GM18861 (cell line): Measurements from ENCODE around the gene GPR15LG.
"Not testable (repeated sequence)": the region's sequence is repeated elsewhere in the genome, so short reads cannot be mapped to it uniquely, and the experiment has no call there.

ENCODE experiments used
- ATAC-seq: cut with Tn5 transposase; IDR thresholded peaks from one replicate; pipeline ENCODE4 v1.9.1; 2021; ENCODE audit not compliant: unreplicated experiment

Gene GPR15LG

GRCh38 chr10:84173501-84173929 is at the start of gene GPR15LG:
Gene GPR15LG, plus strand, starts transcription at chr10:84173801. Its CDS starts 51 bp downstream, at chr10:84173852.
- ATAC-seq, result peak; percentile 40

- not testable (repeated sequence) for ATAC-seq
Measured at GRCh38 chr10:84125910-84126784, 47.5 kb upstream of the GPR15LG start.

- ATAC-seq, result no peak
Measured at GRCh38 chr10:84126785-84127167, 46.8 kb upstream of the GPR15LG start.

- ATAC-seq, result no peak
Measured at GRCh38 chr10:84135836-84136235, 37.8 kb upstream of the GPR15LG start.

- ATAC-seq, result no peak
Measured at GRCh38 chr10:84137811-84138210, 35.8 kb upstream of the GPR15LG start.

GRCh38 chr10:84138478-84139125 is 35.0 kb upstream of the GPR15LG start:
- no peak for ATAC-seq

GRCh38 chr10:84139126-84140035 is 34.2 kb upstream of the GPR15LG start, which contains the start of gene GHITM:
Gene GHITM, plus strand, starts transcription at chr10:84139509. Its CDS starts 1,992 bp downstream, at chr10:84141501.
- peak; percentile 95 for ATAC-seq

GRCh38 chr10:84140036-84140379 is 33.6 kb upstream of the GPR15LG start:
- ATAC-seq, result no peak

- ATAC-seq, result no peak
Measured at GRCh38 chr10:84147347-84147746, 26.3 kb upstream of the GPR15LG start.

GRCh38 chr10:84148006-84148597 is 25.5 kb upstream of the GPR15LG start:
- peak; percentile 38 for ATAC-seq

- ATAC-seq, result no peak
Measured at GRCh38 chr10:84149854-84150253, 23.7 kb upstream of the GPR15LG start.

GRCh38 chr10:84152769-84153168 is 20.8 kb upstream of the GPR15LG start:
- no peak for ATAC-seq

GRCh38 chr10:84155521-84155920 is 18.1 kb upstream of the GPR15LG start:
- ATAC-seq, result no peak

GRCh38 chr10:84156009-84156408 is 17.6 kb upstream of the GPR15LG start:
- ATAC-seq, result no peak

- no peak for ATAC-seq
Measured at GRCh38 chr10:84156768-84157167, 16.8 kb upstream of the GPR15LG start.

GRCh38 chr10:84158061-84158460 is 15.5 kb upstream of the GPR15LG start:
- no peak for ATAC-seq

- ATAC-seq, result no peak
Measured at GRCh38 chr10:84158550-84158949, 15.1 kb upstream of the GPR15LG start.

GRCh38 chr10:84159076-84159685 is 14.4 kb upstream of the GPR15LG start:
- no peak for ATAC-seq

GRCh38 chr10:84160663-84161362 is 12.8 kb upstream of the GPR15LG start:
- ATAC-seq, result no peak

- ATAC-seq, result no peak
Measured at GRCh38 chr10:84163996-84164395, 9.6 kb upstream of the GPR15LG start.
